ENCODE data around the gene ASCL2. TPM values are rescaled to one million over a fixed set of nuclear protein-coding genes. Genes with fewer than 3 reads are reported as not detected.

Gene ASCL2
- total RNA-seq, 1 experiment from 2014 or later, result not detected

DNA sequence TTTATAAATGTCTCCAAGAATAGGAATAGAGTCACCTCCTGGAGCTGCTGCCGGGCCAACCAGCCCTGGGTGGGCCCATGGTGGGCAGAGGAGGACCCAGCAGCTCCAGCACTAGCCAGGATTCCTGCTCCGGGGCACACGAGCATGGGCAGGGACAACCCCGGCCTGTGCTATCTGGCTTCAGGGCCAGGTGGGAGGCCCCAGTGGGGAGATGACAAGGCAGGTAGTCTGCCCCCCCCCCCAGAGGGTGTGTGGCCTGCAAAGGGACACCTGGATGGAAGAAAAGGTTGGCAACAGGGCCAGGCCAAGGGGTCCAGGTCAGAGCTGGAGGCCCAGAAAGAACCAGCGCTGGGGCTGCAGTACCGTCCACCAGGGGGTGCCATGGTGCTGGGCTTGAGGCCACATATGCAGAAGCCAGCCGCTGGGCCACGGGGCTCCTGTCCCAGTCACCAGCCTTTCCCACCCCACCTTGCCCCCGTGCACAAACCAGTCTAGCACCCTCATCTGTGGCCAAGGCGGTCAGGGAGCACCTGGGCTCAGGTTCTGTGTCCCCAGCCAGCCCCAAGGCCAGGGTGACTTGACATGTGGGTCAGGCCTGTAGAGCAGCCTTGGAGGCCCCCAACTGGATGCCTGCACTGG lies 34.9 kb upstream of the ASCL2 start:
- no peaks in the 10 kb centered on the region for H3K27me3 ChIP-seq (ENCODE audit: low read length)
- H3K9me2 ChIP-seq (replicated peaks; ENCODE audit: insufficient read depth, low read length), result no peaks in the 10 kb centered on the region
- H3K9me3 ChIP-seq (ENCODE audit: low read length), result no peaks in the 10 kb centered on the region
- no peaks in the 10 kb centered on the region for H3K4me1 ChIP-seq (ENCODE audit: low read length)
- H4K20me1 ChIP-seq (ENCODE audit: insufficient read depth, low read depth, low read length), result no peaks in the 10 kb centered on the region
- H3K36me3 ChIP-seq (ENCODE audit: insufficient read depth, low read length), result no peaks in the 10 kb centered on the region
- no peak overlapping the region for H3K4me3 ChIP-seq (ENCODE audit: low read length)
- H3K4me2 ChIP-seq (ENCODE audit: low read depth, low read length, poor library complexity, severe bottlenecking), result no peak overlapping the region
- no peaks in the 10 kb centered on the region for H3K79me2 ChIP-seq (ENCODE audit: low read length)
- DNase-seq, result peak; percentile 91
- 0 out of 2 replicates have a peak overlapping the region, but pooled peaks have one; percentile 18 for H3K9ac ChIP-seq (ENCODE audit: low read length)
- no peak overlapping the region for H2AFZ ChIP-seq (ENCODE audit: low read length)
- no peak overlapping the region for H3K27ac ChIP-seq (ENCODE audit: low read length)

DNA sequence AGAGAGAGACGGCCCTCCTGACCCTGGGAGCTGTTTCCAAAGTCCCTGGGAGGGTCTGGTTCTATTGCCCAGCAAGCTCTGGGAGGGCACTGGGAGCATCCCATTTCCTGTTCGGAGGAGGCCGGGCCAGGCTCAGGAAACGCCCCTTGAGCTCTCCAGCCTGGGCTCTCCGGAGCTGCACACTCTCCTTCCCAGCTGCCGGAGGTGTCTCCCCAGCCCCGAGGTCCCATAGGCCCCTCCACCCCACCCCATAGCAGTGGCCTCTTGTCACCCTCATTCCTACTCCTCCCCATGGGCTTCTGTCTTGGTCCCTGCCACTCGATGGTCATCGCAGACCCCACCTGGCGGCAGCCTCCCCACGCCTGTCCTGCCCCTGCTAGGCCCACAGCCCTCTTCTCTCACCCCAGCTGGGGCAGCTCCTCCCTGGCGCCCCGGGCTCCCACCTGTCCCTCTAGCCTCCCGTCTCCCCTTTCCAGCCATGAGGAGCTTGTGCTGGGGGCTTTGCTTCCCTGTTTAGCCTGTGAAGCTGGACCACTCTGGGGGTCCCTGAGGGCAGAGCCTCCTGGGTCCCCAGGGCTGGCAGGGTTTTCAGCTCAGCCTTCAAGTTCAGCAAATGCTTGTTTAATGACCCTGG lies 34.2 kb upstream of the ASCL2 start:
- Histone ChIP-seq H3K4me2 (ENCODE audit: low read depth, low read length, poor library complexity, severe bottlenecking) (no peak overlapping the region), H3K36me3 (ENCODE audit: insufficient read depth, low read length) (no peaks in the 10 kb centered on the region), H2AFZ (ENCODE audit: low read length) (no peak overlapping the region), H3K9ac (ENCODE audit: low read length) (no peak overlapping the region), H3K27me3 (ENCODE audit: low read length) (no peaks in the 10 kb centered on the region), H3K4me3 (ENCODE audit: low read length) (no peak overlapping the region), H3K9me3 (ENCODE audit: low read length) (no peaks in the 10 kb centered on the region), H3K79me2 (ENCODE audit: low read length) (no peaks in the 10 kb centered on the region), H3K27ac (ENCODE audit: low read length) (no peak overlapping the region), H3K4me1 (ENCODE audit: low read length) (no peaks in the 10 kb centered on the region), H4K20me1 (ENCODE audit: insufficient read depth, low read depth, low read length) (no peaks in the 10 kb centered on the region), H3K9me2 (replicated peaks; ENCODE audit: insufficient read depth, low read length) (no peaks in the 10 kb centered on the region)
- no peak for DNase-seq

DNA sequence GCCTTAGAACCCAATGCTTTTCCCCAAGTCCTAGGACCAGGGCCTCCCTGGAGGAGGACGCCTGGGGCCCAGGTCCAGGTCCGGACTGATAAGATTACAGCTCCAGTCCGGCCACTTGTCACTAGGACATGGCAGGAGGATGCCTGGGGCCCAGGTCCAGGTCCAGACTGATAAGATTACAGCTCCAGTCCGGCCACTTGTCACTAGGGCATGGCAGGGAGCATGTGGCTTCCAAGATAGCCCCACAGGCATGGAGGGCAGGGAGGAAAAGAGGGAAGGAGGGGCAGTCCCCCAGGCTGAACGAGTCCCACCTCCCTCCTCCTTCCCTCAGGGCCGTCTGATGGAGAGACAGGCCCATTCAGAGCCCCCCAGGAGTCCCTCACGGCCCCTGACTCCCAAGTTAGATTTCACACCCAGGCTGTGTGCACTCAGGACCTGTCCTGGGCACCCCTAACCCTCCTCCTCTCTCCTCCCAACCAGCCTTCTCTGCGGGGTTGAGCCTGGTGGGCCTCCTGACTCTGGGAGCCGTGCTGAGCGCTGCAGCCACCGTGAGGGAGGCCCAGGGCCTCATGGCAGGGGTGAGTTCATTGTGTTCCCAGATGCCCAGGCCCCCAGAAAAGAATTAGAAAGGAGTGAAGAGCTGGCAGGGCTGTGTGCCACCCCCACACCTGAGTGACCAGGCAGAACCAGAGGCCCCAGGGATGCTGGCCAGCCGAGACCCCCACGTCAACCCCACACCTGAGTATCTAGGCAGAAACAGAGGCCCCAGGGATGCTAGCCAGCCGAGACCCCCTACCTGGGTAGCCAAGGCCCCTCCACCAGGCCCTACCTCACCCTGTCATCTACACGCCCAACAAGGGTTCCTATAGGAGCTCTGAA lies 33.5 kb upstream of the ASCL2 start:
- Histone ChIP-seq H3K36me3 (ENCODE audit: insufficient read depth, low read length) (no peaks in the 10 kb centered on the region), H4K20me1 (ENCODE audit: insufficient read depth, low read depth, low read length) (no peaks in the 10 kb centered on the region), H3K9ac (ENCODE audit: low read length) (no peak overlapping the region), H3K27me3 (ENCODE audit: low read length) (no peaks in the 10 kb centered on the region), H3K9me2 (replicated peaks; ENCODE audit: insufficient read depth, low read length) (no peaks in the 10 kb centered on the region), H3K4me3 (ENCODE audit: low read length) (no peak overlapping the region), H3K4me2 (ENCODE audit: low read depth, low read length, poor library complexity, severe bottlenecking) (no peak overlapping the region), H2AFZ (ENCODE audit: low read length) (no peak overlapping the region), H3K9me3 (ENCODE audit: low read length) (no peaks in the 10 kb centered on the region), H3K79me2 (ENCODE audit: low read length) (no peaks in the 10 kb centered on the region), H3K27ac (ENCODE audit: low read length) (no peak overlapping the region), H3K4me1 (ENCODE audit: low read length) (no peaks in the 10 kb centered on the region)
- no peak for DNase-seq

DNA sequence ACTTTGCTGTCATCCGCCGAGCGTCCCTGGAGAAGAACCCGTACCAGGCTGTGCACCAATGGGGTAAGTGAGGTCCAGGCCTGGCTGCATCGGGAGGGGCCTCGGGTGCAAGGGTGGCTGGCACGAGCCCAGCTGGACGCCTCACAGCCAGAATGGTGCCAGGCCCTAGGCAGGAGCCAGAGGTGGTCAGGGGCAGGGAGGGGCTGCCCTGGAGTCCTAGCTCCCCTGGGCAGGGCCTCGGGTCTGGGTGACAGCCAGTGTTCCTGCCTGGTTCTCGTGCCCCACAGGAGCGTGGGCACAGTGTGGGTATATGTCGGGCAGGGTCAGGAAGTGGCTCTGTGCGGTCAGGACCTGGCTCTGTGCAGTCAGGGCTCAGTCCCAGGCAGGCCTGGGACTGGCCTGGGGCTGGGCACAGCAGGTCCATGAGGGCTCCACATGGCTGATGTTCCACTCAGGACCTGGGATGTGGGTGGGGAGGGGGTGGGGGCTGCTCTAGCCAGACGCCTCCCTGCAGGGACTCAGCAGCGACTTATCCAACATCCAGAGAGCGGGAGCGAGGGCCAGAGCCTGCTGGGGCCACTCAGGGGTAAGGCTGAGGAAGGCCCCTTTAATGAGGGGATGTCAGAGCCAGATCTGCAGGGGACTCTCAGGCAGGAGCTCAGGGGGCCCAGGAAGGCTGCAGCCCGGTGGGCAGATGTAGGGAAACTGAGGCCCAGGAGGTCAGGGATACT lies 32.7 kb upstream of the ASCL2 start:
- H4K20me1 ChIP-seq (ENCODE audit: insufficient read depth, low read depth, low read length), result no peaks in the 10 kb centered on the region

DNA sequence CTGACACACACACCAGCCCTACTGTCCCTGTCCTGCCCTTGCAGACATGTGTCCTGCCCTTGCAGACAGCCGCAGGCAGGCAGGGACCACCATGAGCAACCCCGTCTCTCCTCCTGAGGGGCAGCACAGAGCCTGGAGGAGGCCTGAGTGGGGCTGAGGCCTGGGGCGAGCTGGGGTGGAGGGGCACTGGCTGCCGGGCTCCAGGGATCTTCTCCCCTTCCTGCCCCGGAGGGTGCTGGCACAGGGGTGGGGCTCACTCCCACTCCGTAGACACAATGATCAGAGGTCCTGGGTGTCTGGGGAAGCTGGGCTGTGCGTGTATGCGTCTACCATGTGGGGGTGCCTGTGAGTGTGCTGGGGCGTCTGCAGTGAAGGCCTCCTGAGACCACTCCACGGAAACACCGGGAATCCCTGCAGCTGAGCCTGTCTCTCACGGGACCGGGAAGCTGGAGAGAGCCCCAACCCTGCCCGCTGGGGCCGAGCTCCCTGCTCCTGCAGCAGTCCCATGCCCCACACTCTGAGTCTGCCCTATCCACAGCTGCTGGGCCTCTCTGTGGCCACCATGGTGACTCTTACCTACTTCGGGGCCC lies 32.0 kb upstream of the ASCL2 start:
- no peak for DNase-seq
- Histone ChIP-seq H3K4me3 (ENCODE audit: low read length) (no peak overlapping the region), H3K79me2 (ENCODE audit: low read length) (no peaks in the 10 kb centered on the region), H3K9ac (ENCODE audit: low read length) (no peak overlapping the region), H3K27ac (ENCODE audit: low read length) (no peak overlapping the region), H3K9me3 (ENCODE audit: low read length) (no peaks in the 10 kb centered on the region), H3K4me1 (ENCODE audit: low read length) (no peaks in the 10 kb centered on the region), H3K4me2 (ENCODE audit: low read depth, low read length, poor library complexity, severe bottlenecking) (no peak overlapping the region), H2AFZ (ENCODE audit: low read length) (no peak overlapping the region), H4K20me1 (ENCODE audit: insufficient read depth, low read depth, low read length) (no peaks in the 10 kb centered on the region), H3K9me2 (replicated peaks; ENCODE audit: insufficient read depth, low read length) (no peaks in the 10 kb centered on the region), H3K27me3 (ENCODE audit: low read length) (no peaks in the 10 kb centered on the region), H3K36me3 (ENCODE audit: insufficient read depth, low read length) (no peaks in the 10 kb centered on the region)

More for the DNA sequence above, 32.7 kb upstream of the ASCL2 start:
- no peak for DNase-seq
- H2AFZ ChIP-seq (ENCODE audit: low read length), result no peak overlapping the region
- no peaks in the 10 kb centered on the region for H3K4me1 ChIP-seq (ENCODE audit: low read length)
- no peaks in the 10 kb centered on the region for H3K27me3 ChIP-seq (ENCODE audit: low read length)
- no peaks in the 10 kb centered on the region for H3K36me3 ChIP-seq (ENCODE audit: insufficient read depth, low read length)
- no peaks in the 10 kb centered on the region for H3K9me2 ChIP-seq (replicated peaks; ENCODE audit: insufficient read depth, low read length)
- H3K79me2 ChIP-seq (ENCODE audit: low read length), result no peaks in the 10 kb centered on the region
- no peak overlapping the region for H3K9ac ChIP-seq (ENCODE audit: low read length)
- H3K9me3 ChIP-seq (ENCODE audit: low read length), result no peaks in the 10 kb centered on the region
- H3K27ac ChIP-seq (ENCODE audit: low read length), result no peak overlapping the region
- no peak overlapping the region for H3K4me3 ChIP-seq (ENCODE audit: low read length)
- no peak overlapping the region for H3K4me2 ChIP-seq (ENCODE audit: low read depth, low read length, poor library complexity, severe bottlenecking)

DNA sequence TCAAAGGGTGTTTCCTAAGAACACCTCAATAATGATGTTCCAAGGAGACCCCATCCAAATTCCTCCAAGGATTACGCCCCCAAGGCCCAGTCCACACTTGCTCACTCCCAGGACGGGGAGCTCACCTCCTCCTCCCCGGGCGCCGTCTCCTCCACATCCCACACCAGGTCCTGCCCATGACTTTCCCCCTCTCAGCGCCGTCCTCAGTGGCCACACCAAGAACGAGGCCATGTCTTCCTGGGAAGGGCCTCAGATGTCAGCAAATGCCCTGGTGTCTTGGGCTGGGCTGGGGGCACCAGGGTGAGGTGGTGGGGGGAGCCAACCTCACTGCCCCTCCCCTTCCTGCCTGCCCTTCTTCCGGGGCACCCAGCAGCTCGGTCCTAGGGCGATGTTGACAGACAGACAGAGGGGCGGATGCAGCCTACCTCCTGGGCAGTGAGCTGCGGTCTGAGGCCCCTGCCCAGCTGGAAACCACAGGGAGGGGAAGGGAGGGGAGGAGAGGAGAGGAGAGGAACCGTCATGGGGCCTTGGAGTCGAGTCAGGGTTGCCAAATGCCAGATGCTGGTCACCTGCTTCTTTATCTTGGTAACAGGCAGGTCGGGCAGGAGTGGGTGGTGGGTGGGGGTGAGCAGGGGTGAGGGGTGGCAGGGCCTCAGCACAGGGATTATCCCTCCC lies 31.4 kb upstream of the ASCL2 start, which contains the start of the genes C11orf21 and TSPAN32:
Gene C11orf21, minus strand, starts transcription at position 288 of the 675 bp plus-strand sequence. Its CDS starts 110 bp downstream, at position 178.
Gene TSPAN32, plus strand, starts transcription at position 383 of the 675 bp plus-strand sequence. Its CDS starts 137 bp downstream, at position 520.
- no peak for DNase-seq
- Histone ChIP-seq H3K9me3 (ENCODE audit: low read length) (no peaks in the 10 kb centered on the region), H3K9ac (ENCODE audit: low read length) (no peak within 1 kb of the TSS), H4K20me1 (ENCODE audit: insufficient read depth, low read depth, low read length) (no peaks in the 10 kb centered on the region), H3K4me2 (ENCODE audit: low read depth, low read length, poor library complexity, severe bottlenecking) (no peak within 1 kb of the TSS), H3K9me2 (replicated peaks; ENCODE audit: insufficient read depth, low read length) (no peaks in the 10 kb centered on the region), H3K4me1 (ENCODE audit: low read length) (no peaks in the 10 kb centered on the region), H3K27me3 (ENCODE audit: low read length) (no peaks in the 10 kb centered on the region), H2AFZ (ENCODE audit: low read length) (no peak within 1 kb of the TSS), H3K27ac (ENCODE audit: low read length) (no peak within 1 kb of the TSS), H3K4me3 (ENCODE audit: low read length) (no peak within 1 kb of the TSS), H3K36me3 (ENCODE audit: insufficient read depth, low read length) (no peaks in the 10 kb centered on the region), H3K79me2 (ENCODE audit: low read length) (no peaks in the 10 kb centered on the region)

DNA sequence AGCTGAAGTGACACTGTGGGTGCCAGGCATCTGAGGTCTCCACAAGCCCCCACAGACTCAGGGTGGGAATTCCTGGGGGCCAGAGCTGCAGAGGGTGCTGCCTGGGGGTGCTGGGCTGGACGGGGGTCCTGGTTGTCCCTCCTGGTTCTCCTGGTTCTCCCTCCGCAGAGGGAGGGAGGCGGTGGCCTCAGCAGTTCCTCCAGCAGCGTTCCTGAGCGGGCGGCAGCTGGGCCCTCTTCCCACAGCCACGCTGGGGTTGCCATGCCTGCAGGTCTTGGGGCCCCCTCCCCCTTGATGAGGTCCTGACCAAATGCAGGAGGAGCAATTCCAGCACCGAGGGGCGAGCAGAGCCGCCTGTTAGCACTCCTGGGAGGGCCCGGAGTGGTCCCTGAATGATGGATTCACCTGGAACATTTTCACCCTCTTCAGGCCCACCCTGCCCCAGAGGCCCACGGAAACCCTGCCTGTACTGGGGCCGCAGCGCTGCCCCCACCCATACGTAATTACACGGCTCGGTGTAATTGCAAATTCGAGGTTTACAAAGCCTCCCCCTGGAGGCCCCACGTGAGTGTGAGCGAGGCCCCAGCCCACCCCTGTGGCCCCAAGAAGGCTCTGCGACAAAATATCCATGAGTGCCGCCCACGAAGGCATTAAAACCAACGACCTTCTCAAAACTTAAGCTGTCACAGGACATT lies 30.7 kb upstream of the ASCL2 start:
- no peak overlapping the region for H3K9ac ChIP-seq (ENCODE audit: low read length)
- H2AFZ ChIP-seq (ENCODE audit: low read length), result no peak overlapping the region
- DNase-seq, result no peak

More for the DNA sequence above, 30.7 kb upstream of the ASCL2 start:
- no peak overlapping the region for H3K4me3 ChIP-seq (ENCODE audit: low read length)
- no peaks in the 10 kb centered on the region for H3K4me1 ChIP-seq (ENCODE audit: low read length)
- no peaks in the 10 kb centered on the region for H3K79me2 ChIP-seq (ENCODE audit: low read length)
- H3K36me3 ChIP-seq (ENCODE audit: insufficient read depth, low read length), result no peaks in the 10 kb centered on the region
- H3K27ac ChIP-seq (ENCODE audit: low read length), result no peak overlapping the region
- no peaks in the 10 kb centered on the region for H4K20me1 ChIP-seq (ENCODE audit: insufficient read depth, low read depth, low read length)
- H3K9me2 ChIP-seq (replicated peaks; ENCODE audit: insufficient read depth, low read length), result no peaks in the 10 kb centered on the region
- H3K27me3 ChIP-seq (ENCODE audit: low read length), result no peaks in the 10 kb centered on the region
- H3K9me3 ChIP-seq (ENCODE audit: low read length), result no peaks in the 10 kb centered on the region
- no peak overlapping the region for H3K4me2 ChIP-seq (ENCODE audit: low read depth, low read length, poor library complexity, severe bottlenecking)

All from Karpas-422 (cell line).